A204.1 (cell line): Measurements from ENCODE around the gene CYFIP1.
"Not testable (repeated sequence)": the region's sequence is repeated elsewhere in the genome, so short reads cannot be mapped to it uniquely, and the experiment has no call there.

Experiments used
- FAIRE-seq: peaks from 2 replicates; lab custom pipeline; 2012; peaks lifted over from hg19 to GRCh38; lab: Jason Lieb, UNC

The CYFIP1 gene

GRCh38 chr15:22980189-22981050 is at the start of gene CYFIP1:
Gene CYFIP1, minus strand, starts transcription at chr15:22980368. Its CDS starts 33,083 bp downstream, at chr15:22947285.
- no peak for FAIRE-seq

GRCh38 chr15:23026218-23026617 is 46.0 kb upstream of the CYFIP1 start:
- FAIRE-seq, result no peak

- FAIRE-seq, result no peak
These were observed 42.0 kb upstream of the CYFIP1 start for GRCh38 chr15:23022156-23022555.

- FAIRE-seq, result no peak
These were observed 34.3 kb upstream of the CYFIP1 start for GRCh38 chr15:23014394-23015000.

GRCh38 chr15:23013681-23014080 is 33.5 kb upstream of the CYFIP1 start:
- FAIRE-seq, result no peak

- FAIRE-seq, result not testable (repeated sequence)
These were observed 32.4 kb upstream of the CYFIP1 start for GRCh38 chr15:23012616-23013015.

- FAIRE-seq, result no peak
These were observed 23.6 kb upstream of the CYFIP1 start for GRCh38 chr15:23003736-23004135.

GRCh38 chr15:23002920-23003319 is 22.8 kb upstream of the CYFIP1 start:
- FAIRE-seq, result no peak

- FAIRE-seq, result no peak
These were observed 15.6 kb upstream of the CYFIP1 start for GRCh38 chr15:22995795-22996194.

GRCh38 chr15:22992024-22992326 is 11.8 kb upstream of the CYFIP1 start:
- no peak for FAIRE-seq

GRCh38 chr15:22989576-22990477 is 9.7 kb upstream of the CYFIP1 start:
- FAIRE-seq, result no peak

GRCh38 chr15:22988811-22989210 is 8.6 kb upstream of the CYFIP1 start:
- no peak for FAIRE-seq

GRCh38 chr15:22981931-22982330 is 1.8 kb upstream of the CYFIP1 start:
- FAIRE-seq, result not testable (repeated sequence)

- FAIRE-seq, result no peak
These were observed 1.1 kb upstream of the CYFIP1 start for GRCh38 chr15:22981051-22981840.

- FAIRE-seq, result no peak
These were observed 655 bp downstream of the CYFIP1 start for GRCh38 chr15:22979238-22980188.

- no peak for FAIRE-seq
These were observed 1.4 kb downstream of the CYFIP1 start for GRCh38 chr15:22978691-22979237.

- no peak for FAIRE-seq
These were observed 5.4 kb downstream of the CYFIP1 start for GRCh38 chr15:22974745-22975144.

GRCh38 chr15:22973987-22974386 is 6.2 kb downstream of the CYFIP1 start:
- FAIRE-seq, result no peak

GRCh38 chr15:22973286-22973685 is 6.9 kb downstream of the CYFIP1 start:
- no peak for FAIRE-seq

- FAIRE-seq, result no peak
These were observed 10.7 kb downstream of the CYFIP1 start for GRCh38 chr15:22969489-22969888.

GRCh38 chr15:22968366-22968765 is 11.8 kb downstream of the CYFIP1 start:
- no peak for FAIRE-seq
